Skeletal muscle tissue (tissue), 5 donors: ENCODE measurements around the gene SIN3A. TPM values are rescaled to one million over a fixed set of nuclear protein-coding genes. Genes with fewer than 3 reads are reported as not detected.

Experiments used
- H3K27ac ChIP-seq: one replicate; pipeline ENCODE4 v1.7.0; 2013; ENCODE audit warnings: mild to moderate bottlenecking, low read depth, low read length, inconsistent platforms
- H3K27me3 ChIP-seq, 3 donors: one replicate each; pipeline ENCODE4 v1.7.0; 2013; ENCODE audit warnings: low read length in 3 of 3; ENCODE audit not compliant: control insufficient read depth in 3 of 3, insufficient read depth in 3 of 3
- H3K36me3 ChIP-seq, 3 donors: one replicate each; pipeline ENCODE4 v1.7.0; 2013; ENCODE audit warnings: low read length in 3 of 3; ENCODE audit not compliant: control insufficient read depth in 3 of 3, insufficient read depth in 3 of 3
- H3K4me1 ChIP-seq, 3 donors: one replicate each; pipeline ENCODE4 v1.7.0; 2013; ENCODE audit warnings: low read length in 3 of 3, mild to moderate bottlenecking in 3 of 3; ENCODE audit not compliant: control insufficient read depth in 3 of 3, insufficient read depth in 3 of 3
- H3K4me3 ChIP-seq, 3 donors: one replicate each; pipeline ENCODE4 v1.7.0; 2013; ENCODE audit warnings: low read length in 3 of 3
- H3K9ac ChIP-seq, 3 donors: one replicate each; pipeline ENCODE4 v1.7.0; 2013; ENCODE audit warnings: low read length in 3 of 3, mild to moderate bottlenecking in 3 of 3, moderate library complexity in 2 of 3, low read depth in 1 of 3
- H3K9me3 ChIP-seq, 3 donors: one replicate each; pipeline ENCODE4 v1.7.0; 2013; ENCODE audit warnings: low read length in 3 of 3; ENCODE audit not compliant: control insufficient read depth in 3 of 3
- small RNA-seq: library from RNA; depleted of rRNA; stranded (forward); fragments of <200 nt; gene quantifications from one replicate; pipeline ENCODE3, GENCODE V24; 2014
- total RNA-seq: library from RNA; depleted of rRNA; stranded (reverse); fragments of >200 nt; gene quantifications from one replicate; pipeline ENCODE4 v1.2.3, GENCODE V29; 2014
- donor health status: Osteomylitis.

The SIN3A gene
- total RNA-seq, 1 donor from 2014 or later, result 40.7 TPM

DNA sequence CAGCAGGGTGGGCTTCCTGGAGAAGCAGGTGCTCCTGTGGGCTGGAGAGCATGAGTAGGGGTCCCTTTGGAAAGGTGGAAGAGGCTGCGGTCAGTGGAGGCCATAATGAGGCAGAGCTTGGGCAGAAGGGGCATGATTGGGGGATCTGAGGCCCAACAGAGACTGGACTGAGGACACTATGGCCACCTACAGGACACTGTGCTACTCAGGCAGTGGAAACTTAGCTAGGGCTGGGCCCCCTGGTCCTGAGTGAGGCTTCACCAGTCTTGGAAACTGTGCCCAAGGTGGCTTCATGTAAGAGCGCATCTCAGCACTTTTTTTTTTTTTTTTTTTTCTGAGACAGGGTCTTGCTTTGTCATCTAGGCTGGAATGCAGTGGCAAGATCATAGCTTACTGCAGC, 121.9 kb downstream of the SIN3A start:
- H3K27ac ChIP-seq, result no peak overlapping the region
- no peak overlapping the region for H3K9ac ChIP-seq
- H3K27me3 ChIP-seq, result no peaks in the 10 kb centered on the region
- no peaks in the 10 kb centered on the region for H3K36me3 ChIP-seq
- H3K4me3 ChIP-seq, result no peak overlapping the region
- no peaks in the 10 kb centered on the region for H3K9me3 ChIP-seq
- no peaks in the 10 kb centered on the region for H3K4me1 ChIP-seq

DNA sequence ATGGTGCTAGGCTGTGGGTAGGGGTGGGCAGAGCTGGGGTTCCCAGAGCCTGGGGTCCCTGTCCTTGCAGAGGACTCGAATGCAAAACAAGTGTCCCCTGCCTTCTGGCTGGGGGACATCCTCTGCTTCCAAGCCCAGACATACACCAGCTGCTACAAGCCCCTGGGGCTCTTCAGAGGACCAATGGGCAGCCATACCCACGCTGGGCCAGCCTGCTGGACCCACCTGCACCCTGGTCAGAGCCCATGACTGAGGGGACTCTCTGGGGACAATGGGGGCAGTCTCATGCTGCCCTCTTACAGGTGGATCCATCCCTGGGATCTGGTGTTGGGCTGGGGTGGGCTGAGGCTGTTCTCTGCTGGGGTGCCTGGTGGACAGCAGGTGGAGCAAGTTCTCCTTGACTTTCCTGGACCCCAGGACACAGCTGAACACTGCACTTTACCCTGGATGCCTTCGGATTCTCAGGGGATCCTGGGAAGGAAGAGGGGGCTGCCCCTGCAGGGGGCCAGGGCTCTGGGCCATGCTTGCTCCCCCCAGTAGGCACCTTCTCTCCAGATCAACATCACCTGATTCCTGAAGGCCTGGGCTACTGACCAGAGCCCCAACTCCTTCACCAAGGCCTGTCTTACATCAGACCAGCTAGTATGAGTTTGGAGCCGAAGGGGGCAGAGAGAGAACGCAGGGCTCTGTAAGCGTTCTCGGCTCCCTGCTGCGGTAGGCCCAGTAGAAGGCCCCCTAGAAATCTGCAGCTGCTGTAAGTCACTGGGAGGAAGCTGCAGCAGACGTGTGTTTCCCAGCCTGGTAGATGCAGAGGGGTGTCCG, 122.8 kb downstream of the SIN3A start:
- no peaks in the 10 kb centered on the region for H3K27me3 ChIP-seq
- no peaks in the 10 kb centered on the region for H3K36me3 ChIP-seq
- H3K4me3 ChIP-seq, result no peak overlapping the region
- H3K9me3 ChIP-seq, result no peaks in the 10 kb centered on the region
- no peaks in the 10 kb centered on the region for H3K4me1 ChIP-seq
- no peak overlapping the region for H3K9ac ChIP-seq
- H3K27ac ChIP-seq, result no peak overlapping the region

DNA sequence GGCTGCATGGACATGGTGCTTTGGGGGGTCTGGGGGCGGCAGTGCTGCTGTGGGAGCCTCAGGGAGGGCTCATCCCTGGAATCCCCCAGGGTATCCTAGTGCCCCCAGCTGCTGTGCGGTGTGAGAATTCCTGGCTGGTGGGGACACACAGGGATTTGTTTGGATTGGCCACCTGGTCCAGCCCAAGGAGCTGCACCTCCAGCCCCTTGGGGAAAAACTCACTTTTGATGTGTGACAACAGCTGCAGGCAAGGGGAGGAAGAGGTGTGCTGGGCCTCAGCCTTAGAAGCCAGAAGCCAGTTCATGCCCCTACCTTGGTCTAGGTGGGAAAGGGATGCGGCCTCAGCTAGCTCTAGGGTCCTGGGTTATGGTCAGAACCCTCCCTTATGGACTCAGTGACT, 124.0 kb downstream of the SIN3A start:
- Histone ChIP-seq H3K9ac (no peak overlapping the region), H3K9me3 (no peaks in the 10 kb centered on the region), H3K4me1 (no peaks in the 10 kb centered on the region), H3K36me3 (no peaks in the 10 kb centered on the region), H3K27ac (no peak overlapping the region), H3K27me3 (no peaks in the 10 kb centered on the region), H3K4me3 (no peak overlapping the region)

DNA sequence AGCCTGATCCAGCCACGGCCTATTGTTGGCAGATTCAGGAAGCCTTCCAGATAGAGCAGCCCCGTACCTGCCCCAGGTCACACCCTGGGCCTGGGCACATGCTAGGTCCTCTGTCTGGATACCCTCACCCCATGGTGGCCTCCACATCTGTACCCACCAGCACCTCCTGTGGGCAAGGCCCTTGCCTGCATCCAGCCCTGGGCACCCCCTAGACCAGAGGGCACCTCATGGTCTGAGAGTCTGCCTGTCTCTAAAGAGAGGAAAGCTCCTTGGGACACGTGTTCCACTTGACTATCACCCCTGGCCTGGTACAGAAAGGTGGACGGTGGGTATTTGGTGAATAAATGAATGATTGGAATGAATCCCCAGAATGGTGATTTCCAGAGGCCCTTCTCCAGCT, 124.5 kb downstream of the SIN3A start:
- Histone ChIP-seq H3K9ac (no peak overlapping the region), H3K4me3 (no peak overlapping the region), H3K4me1 (no peaks in the 10 kb centered on the region), H3K9me3 (no peaks in the 10 kb centered on the region), H3K36me3 (no peaks in the 10 kb centered on the region), H3K27me3 (no peaks in the 10 kb centered on the region), H3K27ac (no peak overlapping the region)

DNA sequence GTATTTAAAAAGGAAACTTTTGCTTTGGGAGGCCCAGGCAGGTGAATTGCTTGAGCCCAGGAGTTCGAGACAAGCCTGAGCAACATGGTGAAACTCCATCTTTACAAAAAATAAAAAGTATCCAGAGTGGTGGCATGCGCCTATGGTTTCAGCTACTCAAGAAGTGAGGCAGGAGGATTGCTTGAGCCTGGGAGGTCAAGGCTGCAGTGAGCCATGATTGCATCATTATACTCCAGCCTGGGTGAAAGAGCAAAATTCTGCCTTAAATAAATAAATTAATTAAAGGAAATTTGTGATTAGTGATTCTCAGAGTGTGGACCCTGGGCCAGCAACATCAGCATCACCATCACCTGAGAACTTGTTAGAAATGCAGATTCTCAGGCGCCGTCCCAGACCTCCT, 125.6 kb downstream of the SIN3A start:
- H3K9ac ChIP-seq, result no peak overlapping the region
- no peaks in the 10 kb centered on the region for H3K36me3 ChIP-seq
- H3K27me3 ChIP-seq, result no peaks in the 10 kb centered on the region

DNA sequence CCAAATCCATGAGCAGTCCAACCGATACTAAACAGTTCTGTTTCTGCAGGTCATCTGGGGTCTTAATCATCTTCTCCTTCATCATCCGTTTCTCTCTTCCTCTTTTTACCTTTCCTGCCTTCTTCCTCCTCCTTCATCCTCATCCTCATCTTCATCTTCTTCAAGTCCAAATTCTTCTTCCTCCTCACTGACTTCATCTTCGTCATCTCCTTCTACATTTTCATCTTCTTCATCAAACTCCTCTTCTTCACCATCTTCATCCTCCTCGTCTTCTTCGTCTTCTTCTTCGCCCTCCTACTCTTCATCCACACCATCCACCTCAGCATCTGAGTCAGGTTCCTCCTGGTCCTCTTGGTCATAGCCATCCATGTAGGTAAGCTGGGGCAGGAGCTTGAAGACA, 129.8 kb downstream of the SIN3A start:
- no peak overlapping the region for H3K4me3 ChIP-seq
- no peaks in the 10 kb centered on the region for H3K9me3 ChIP-seq
- H3K27ac ChIP-seq, result no peak overlapping the region
- H3K27me3 ChIP-seq, result no peaks in the 10 kb centered on the region
- no peaks in the 10 kb centered on the region for H3K4me1 ChIP-seq
- no peak overlapping the region for H3K9ac ChIP-seq
- H3K36me3 ChIP-seq, result no peaks in the 10 kb centered on the region

More for the DNA sequence above, 125.6 kb downstream of the SIN3A start:
- no peaks in the 10 kb centered on the region for H3K4me1 ChIP-seq
- H3K4me3 ChIP-seq, result no peak overlapping the region
- no peak overlapping the region for H3K27ac ChIP-seq
- H3K9me3 ChIP-seq, result no peaks in the 10 kb centered on the region

Small RNAs within 50 kb of the gene (small RNA-seq; reads per million reads assigned to genes)
- not detected for gene AC105036.2

Other genes starting within 250 kb of the SIN3A start
- 2.6 TPM for gene C15orf39, start 249.8 kb downstream of the SIN3A start, total RNA-seq
- gene GOLGA6C, start 193.4 kb downstream of the SIN3A start, total RNA-seq, result not detected
- gene GOLGA6D, start 168.9 kb downstream of the SIN3A start, total RNA-seq, result under 0.01 TPM
- 13.6 TPM for gene COMMD4, start 115.6 kb downstream of the SIN3A start, total RNA-seq
- gene NEIL1, start 104.7 kb downstream of the SIN3A start, total RNA-seq, result 4.7 TPM
- 80.4 TPM for gene MAN2C1, start 83.1 kb downstream of the SIN3A start, total RNA-seq
- 11.5 TPM for gene PTPN9, start 127.6 kb upstream of the SIN3A start, total RNA-seq
- 18.3 TPM for gene SNUPN, start 174.0 kb upstream of the SIN3A start, total RNA-seq
- gene IMP3, start 188.5 kb upstream of the SIN3A start, total RNA-seq, result 54.3 TPM
- gene SNX33, start 196.2 kb upstream of the SIN3A start, total RNA-seq, result 8.4 TPM